Adrenal gland (tissue), 12 donors: ENCODE measurements around the gene KCTD13. TPM values are rescaled to one million over a fixed set of nuclear protein-coding genes. Genes with fewer than 3 reads are reported as not detected.
A peak's percentile ranks its signal among the peaks of the same experiment; 100 is the strongest.

Source experiments
- DNase-seq, 7 donors: peaks; one replicate each; pipeline ENCODE4 v3.0.0-alpha.2; 2019 to 2020
- H3K27ac ChIP-seq, 5 donors: fragments of 200-600 bp; sonication (generic) in 4 of 5; 1 replicate in 3 of 5; 2 replicates in 2 of 5; pipeline versions ENCODE4 v1.5.1 to v1.8.0; 2016 to 2020; ENCODE audit warnings: mild to moderate bottlenecking in 1 of 5
- H3K27me3 ChIP-seq: fragments of 200-600 bp; 2 replicates; pipeline ENCODE4 v1.8.0; 2021
- H3K36me3 ChIP-seq, 2 donors: fragments of 200-600 bp; replicated peaks in 1 of 2; 1 replicate in 1 of 2; 2 replicates in 1 of 2; pipeline versions ENCODE4 v1.5.1 to v1.8.0; 2018 to 2022
- H3K4me1 ChIP-seq, 2 donors: fragments of 200-600 bp; replicated peaks in 1 of 2; 1 replicate in 1 of 2; 2 replicates in 1 of 2; pipeline versions ENCODE4 v1.5.1 to v1.8.0; 2018 to 2021
- H3K4me3 ChIP-seq, 4 donors: fragments of 200-600 bp; sonication (generic) in 3 of 4; one replicate each; pipeline ENCODE4 v1.5.1; 2016 to 2018
- H3K9me3 ChIP-seq, 3 donors: fragments of 200-600 bp; sonication (generic) in 1 of 3; replicated peaks in 1 of 3; 1 replicate in 2 of 3; 2 replicates in 1 of 3; pipeline versions ENCODE4 v1.5.1 to v1.8.0; 2016 to 2021
- POLR2A ChIP-seq, 2 donors: fragments of 450-650 bp; IDR thresholded peaks; one replicate each; pipeline ENCODE4 v1.6.1; 2017; ENCODE audit warnings: antibody characterized with exemption in 2 of 2, mild to moderate bottlenecking in 2 of 2, moderate library complexity in 1 of 2
- WGBS, 4 donors: extraction: QIAGEN DNeasy Blood & Tissue Kit in 2 of 4; methylation state at CpG; one replicate each; pipeline versions ENCODE4 v1.1.5 to v1.1.7; 2013 to 2017; 5-methylcytosine and 5-hydroxymethylcytosine counted together
- intact Hi-C, 2 donors: fragments of 100-400 bp; cut with DNase I; formaldehyde crosslinking; loops; one replicate each; pipeline versions ENCODE4 v1.14.1 to v1.15.0; 2022 to 2023
- polyA plus RNA-seq, 3 donors: library from polyadenylated mRNA; stranded (reverse); fragments of 200-250 nt in 2 of 3; fragments of 350-450 nt in 1 of 3; fragmentation: Illumina TruSeq in 1 of 3; extraction: RNeasy Lipid Tissue Mini Kit (QIAGEN cat#74804) in 1 of 3; gene quantifications; one replicate each; pipeline ENCODE4 v1.2.3, GENCODE V29; 2013 to 2014
- total RNA-seq, 9 donors: library from RNA; depleted of rRNA in 4 of 9; stranded (reverse); fragments of >200 nt in 4 of 9; fragments of 120-200 nt in 1 of 9; fragmentation: NEBNext Ultra II Directional in 1 of 9; extraction: Animal tissue kit (Norgen Biotek cat#: 25700) in 1 of 9; gene quantifications; one replicate each; pipeline versions ENCODE4 v1.1.0 to v1.2.4, GENCODE V29; 2013 to 2023
- TF ChIP-seq, protein P1 (sequence below), 6 experiments: fragments of 450-650 bp in 4 of 6; fragments of 200-600 bp in 2 of 6; sonication (generic) in 1 of 6; IDR thresholded peaks; 1 replicate in 5 of 6; 2 replicates in 1 of 6; pipeline versions ENCODE4 v1.5.1 to v1.8.0; 2016 to 2021; ENCODE audit warnings: antibody characterized with exemption in 6 of 6, mild to moderate bottlenecking in 2 of 6, moderate library complexity in 1 of 6
- donor health status: healthy with polysubstance abuse.
- donor health status: Bipolar disorder and iron deficiency.
- donor health status: DM: yes; HTN: yes; CAD: no.
- donor health status: DM: no; HTN: no; CAD: no.
- donor health status: DM: no; HTN: no; CAD: no.
- donor health status: DM: yes; HTN: yes; CAD: no.

The KCTD13 gene
- total and polyA plus RNA-seq, 12 donors = 6.2 to 39.4 (median 21.4) TPM

GRCh38 chr16:29899516-29900101 is 26.4 kb downstream of the KCTD13 start, which contains the start of gene SEZ6L2:
Gene SEZ6L2 (minus strand): TSS chr16:29899550. CDS start chr16:29899019, 531 bp downstream.
- intact Hi-C loops = no loop called here
- DNase-seq = peak; percentile 79 to 94 (median 89)
- H3K36me3 ChIP-seq = no peaks in the 10 kb centered on the region
- H3K27me3 ChIP-seq = no peaks in the 10 kb centered on the region
- peaks cover 10 to 14% of the 10 kb centered on the region in 2 donors for H3K4me1 ChIP-seq
- H3K4me3 ChIP-seq = peak within 1 kb of the TSS in 2 of 4 donors; percentile 67 to 79
- peak within 1 kb of the TSS in 4 of 5 donors; percentile 21 to 78 (median 56) for H3K27ac ChIP-seq
- 0 to 1% (median 0%) methylated on average over 16 to 29 of the region's 29 CpGs for WGBS, 4 donors
- peak in 1 of 2 donors; percentile 57 for TF ChIP-seq POLR2A (IDR thresholded peaks at IDR 0.05)
- TF ChIP-seq, protein P1, sequence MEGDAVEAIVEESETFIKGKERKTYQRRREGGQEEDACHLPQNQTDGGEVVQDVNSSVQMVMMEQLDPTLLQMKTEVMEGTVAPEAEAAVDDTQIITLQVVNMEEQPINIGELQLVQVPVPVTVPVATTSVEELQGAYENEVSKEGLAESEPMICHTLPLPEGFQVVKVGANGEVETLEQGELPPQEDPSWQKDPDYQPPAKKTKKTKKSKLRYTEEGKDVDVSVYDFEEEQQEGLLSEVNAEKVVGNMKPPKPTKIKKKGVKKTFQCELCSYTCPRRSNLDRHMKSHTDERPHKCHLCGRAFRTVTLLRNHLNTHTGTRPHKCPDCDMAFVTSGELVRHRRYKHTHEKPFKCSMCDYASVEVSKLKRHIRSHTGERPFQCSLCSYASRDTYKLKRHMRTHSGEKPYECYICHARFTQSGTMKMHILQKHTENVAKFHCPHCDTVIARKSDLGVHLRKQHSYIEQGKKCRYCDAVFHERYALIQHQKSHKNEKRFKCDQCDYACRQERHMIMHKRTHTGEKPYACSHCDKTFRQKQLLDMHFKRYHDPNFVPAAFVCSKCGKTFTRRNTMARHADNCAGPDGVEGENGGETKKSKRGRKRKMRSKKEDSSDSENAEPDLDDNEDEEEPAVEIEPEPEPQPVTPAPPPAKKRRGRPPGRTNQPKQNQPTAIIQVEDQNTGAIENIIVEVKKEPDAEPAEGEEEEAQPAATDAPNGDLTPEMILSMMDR (IDR thresholded peaks at IDR 0.05) = peak in 5 of 6 experiments; percentile 22 to 57 (median 31)
- H3K9me3 ChIP-seq = no peaks in the 10 kb centered on the region

GRCh38 chr16:29898804-29899515 is 27.1 kb downstream of the KCTD13 start:
- TF ChIP-seq POLR2A (IDR thresholded peaks at IDR 0.05) = no peak
- TF ChIP-seq, protein P1 (IDR thresholded peaks at IDR 0.05) = no peak
- Histone ChIP-seq H3K4me3 (peak overlapping the region in 2 of 4 donors; percentile 16 to 79), H3K27ac (peak overlapping the region in 3 of 5 donors; percentile 21 to 78 (median 47)), H3K36me3 (no peaks in the 10 kb centered on the region), H3K9me3 (no peaks in the 10 kb centered on the region), H3K27me3 (no peaks in the 10 kb centered on the region), H3K4me1 (peaks cover 10 to 14% of the 10 kb centered on the region in 2 donors)
- WGBS, 4 donors = 0 to 3% (median 1%) methylated on average over 13 to 25 of the region's 25 CpGs
- intact Hi-C loops = no loop called here
- DNase-seq = peak in 2 of 7 donors; percentile 44 to 65

DNA sequence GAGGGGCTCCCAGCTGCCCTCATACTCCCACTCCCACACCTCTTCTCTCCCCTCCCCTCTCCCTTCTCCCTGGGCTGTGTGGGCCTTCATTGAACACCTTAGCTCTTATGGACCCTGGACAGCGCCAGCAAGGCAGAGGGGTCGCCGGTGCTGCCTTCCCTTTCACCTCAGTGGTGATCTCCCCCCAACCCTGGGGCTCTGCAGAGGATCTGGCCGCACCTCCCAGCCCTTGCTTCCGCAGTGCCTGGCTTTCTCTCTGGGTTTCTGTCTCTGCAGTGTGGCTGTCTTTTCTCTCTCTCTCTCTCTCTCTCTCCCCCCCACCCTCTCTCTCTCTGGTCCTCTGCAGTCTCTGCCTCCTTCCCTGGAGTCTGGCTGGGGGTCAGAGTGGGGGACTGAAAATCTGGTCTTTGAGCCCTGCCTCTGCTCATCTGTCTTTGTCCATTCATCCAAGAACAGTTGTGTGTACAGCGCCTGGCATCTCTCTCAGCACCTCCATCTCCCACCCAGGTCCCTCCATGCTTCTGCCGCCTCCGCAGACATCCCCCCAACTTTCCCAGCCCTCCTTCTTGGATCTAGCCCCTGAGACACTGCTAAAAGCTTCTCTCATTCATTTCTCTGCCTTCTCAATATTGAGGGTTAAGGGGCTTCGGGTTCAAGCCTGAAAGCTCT is 27.8 kb downstream of the KCTD13 start:
- TF ChIP-seq, protein P1 (IDR thresholded peaks at IDR 0.05) = no peak
- TF ChIP-seq POLR2A (IDR thresholded peaks at IDR 0.05) = no peak
- Histone ChIP-seq H3K4me1 (peaks cover 10 to 14% of the 10 kb centered on the region in 2 donors), H3K27me3 (no peaks in the 10 kb centered on the region), H3K4me3 (no peak overlapping the region), H3K9me3 (no peaks in the 10 kb centered on the region), H3K36me3 (no peaks in the 10 kb centered on the region), H3K27ac (peak overlapping the region in 1 of 5 donors; percentile 78)
- 23 to 36% (median 31%) methylated on average over 9 of the region's 9 CpGs for WGBS, 4 donors
- intact Hi-C loops = no loop called here
- no peak for DNase-seq

- TF ChIP-seq, protein P1 (IDR thresholded peaks at IDR 0.05) = no peak
- TF ChIP-seq POLR2A (IDR thresholded peaks at IDR 0.05) = no peak
- H3K27me3 ChIP-seq = no peaks in the 10 kb centered on the region
- WGBS, 4 donors = 54 to 73% (median 64%) methylated on average over 4 of the region's 4 CpGs
- no peak overlapping the region for H3K4me3 ChIP-seq
- no peaks in the 10 kb centered on the region for H3K36me3 ChIP-seq
- intact Hi-C loops = no loop called here
- DNase-seq = no peak
- peaks cover 10 to 14% of the 10 kb centered on the region in 2 donors for H3K4me1 ChIP-seq
- no peaks in the 10 kb centered on the region for H3K9me3 ChIP-seq
- H3K27ac ChIP-seq = no peak overlapping the region
Measured at GRCh38 chr16:29897333-29897732, 28.7 kb downstream of the KCTD13 start.
